Tibial artery (tissue), 4 donors: ENCODE measurements around the gene STX16.

Source experiments
- DNase-seq, 2 donors: peaks; one replicate each; pipeline ENCODE4 v3.0.0-alpha.2; 2019
- H3K27ac ChIP-seq, 2 donors: fragments of 200-600 bp; sonication (generic) in 1 of 2; 1 replicate in 1 of 2; 2 replicates in 1 of 2; pipeline ENCODE4 v1.5.1; 2018 to 2019; ENCODE audit warnings: mild to moderate bottlenecking in 1 of 2
- H3K27me3 ChIP-seq, 2 donors: fragments of 200-600 bp; sonication (generic) in 1 of 2; one replicate each; pipeline versions ENCODE4 v1.5.1 to v1.6.0; 2016 to 2019
- H3K36me3 ChIP-seq, 3 donors: fragments of 200-600 bp; sonication (generic) in 2 of 3; one replicate each; pipeline ENCODE4 v1.5.1; 2016 to 2019; ENCODE audit warnings: mild to moderate bottlenecking in 2 of 3
- H3K4me1 ChIP-seq, 4 donors: fragments of 200-600 bp; sonication (generic) in 2 of 4; 1 replicate in 3 of 4; 2 replicates in 1 of 4; pipeline ENCODE4 v1.5.1; 2016 to 2019
- H3K4me3 ChIP-seq, 2 donors: fragments of 200-600 bp; sonication (generic) in 1 of 2; 1 replicate in 1 of 2; 2 replicates in 1 of 2; pipeline ENCODE4 v1.5.1; 2018 to 2019; ENCODE audit warnings: mild to moderate bottlenecking in 2 of 2
- H3K9me3 ChIP-seq, 3 donors: fragments of 200-600 bp; sonication (generic) in 1 of 3; one replicate each; pipeline ENCODE4 v1.5.1; 2016 to 2019
- CTCF ChIP-seq, 2 experiments: fragments of 200-600 bp in 1 of 2; fragments of 450-650 bp in 1 of 2; IDR thresholded peaks; one replicate each; pipeline ENCODE4 v1.5.1; 2017 to 2019; ENCODE audit warnings: antibody characterized with exemption in 2 of 2, mild to moderate bottlenecking in 1 of 2, moderate library complexity in 1 of 2
- intact Hi-C: fragments of 100-400 bp; cut with DNase I; formaldehyde crosslinking; loops from one replicate; pipeline ENCODE4 v1.15.0; 2023; ENCODE audit warnings: low total_unique reads

STX16 gene

GRCh38 chr20:58696411-58696961 is 45.4 kb downstream of the STX16 start:
- DNase-seq = peak in 1 of 2 donors; percentile 59
- peaks cover 39 to 63% (median 57%) of the 10 kb centered on the region in 3 donors for H3K36me3 ChIP-seq
- intact Hi-C loops = loop anchor here (10.0 kb wide), 1 partner anchor 392 kb away; the partner anchor contains the start of gene RAB22A

GRCh38 chr20:58697201-58697866 is 46.3 kb downstream of the STX16 start:
- no peak for TF ChIP-seq CTCF (IDR thresholded peaks at IDR 0.05)
- Histone ChIP-seq H3K4me3 (no peak overlapping the region), H3K9me3 (no peaks in the 10 kb centered on the region), H3K27ac (no peak overlapping the region), H3K27me3 (no peaks in the 10 kb centered on the region), H3K4me1 (peaks cover 0 to 17% (median 17%) of the 10 kb centered on the region in 4 donors), H3K36me3 (peaks cover 48 to 72% (median 65%) of the 10 kb centered on the region in 3 donors)
- DNase-seq = peak in 1 of 2 donors; percentile 41
- intact Hi-C loops = loop anchor here (10.0 kb wide), 1 partner anchor 393 kb away; the partner anchor contains the start of gene RAB22A

More at GRCh38 chr20:58696411-58696961, 45.4 kb downstream of the STX16 start:
- no peaks in the 10 kb centered on the region for H3K9me3 ChIP-seq
- H3K27ac ChIP-seq = no peak overlapping the region
- no peaks in the 10 kb centered on the region for H3K27me3 ChIP-seq
- no peak for TF ChIP-seq CTCF (IDR thresholded peaks at IDR 0.05)
- H3K4me3 ChIP-seq = no peak overlapping the region
- peaks cover 0 to 26% (median 18%) of the 10 kb centered on the region in 4 donors for H3K4me1 ChIP-seq

GRCh38 chr20:58697867-58698703 is 47.0 kb downstream of the STX16 start:
- peaks cover 0 to 16% (median 16%) of the 10 kb centered on the region in 4 donors for H3K4me1 ChIP-seq
- no peak for TF ChIP-seq CTCF (IDR thresholded peaks at IDR 0.05)
- intact Hi-C loops = loop anchor here (10.0 kb wide), 1 partner anchor 393 kb away; the partner anchor contains the start of gene RAB22A
- H3K9me3 ChIP-seq = no peaks in the 10 kb centered on the region
- no peak overlapping the region for H3K4me3 ChIP-seq
- no peaks in the 10 kb centered on the region for H3K27me3 ChIP-seq
- H3K36me3 ChIP-seq = peaks cover 54 to 79% (median 72%) of the 10 kb centered on the region in 3 donors
- DNase-seq = peak in 1 of 2 donors; percentile 61
- no peak overlapping the region for H3K27ac ChIP-seq

GRCh38 chr20:58698741-58699622 is 47.9 kb downstream of the STX16 start:
- TF ChIP-seq CTCF (IDR thresholded peaks at IDR 0.05) = no peak
- H3K4me1 ChIP-seq = peaks cover 0 to 8% (median 7%) of the 10 kb centered on the region in 4 donors
- H3K36me3 ChIP-seq = peaks cover 63 to 88% (median 81%) of the 10 kb centered on the region in 3 donors
- H3K27ac ChIP-seq = no peak overlapping the region
- intact Hi-C loops = loop anchor here (10.0 kb wide), 1 partner anchor 394 kb away; the partner anchor contains the start of gene RAB22A
- peak; percentile 63 to 70 for DNase-seq
- H3K4me3 ChIP-seq = no peak overlapping the region
- no peaks in the 10 kb centered on the region for H3K9me3 ChIP-seq
- H3K27me3 ChIP-seq = no peaks in the 10 kb centered on the region
